ENCODE measurements around the gene IQUB.

Gene IQUB

DNA sequence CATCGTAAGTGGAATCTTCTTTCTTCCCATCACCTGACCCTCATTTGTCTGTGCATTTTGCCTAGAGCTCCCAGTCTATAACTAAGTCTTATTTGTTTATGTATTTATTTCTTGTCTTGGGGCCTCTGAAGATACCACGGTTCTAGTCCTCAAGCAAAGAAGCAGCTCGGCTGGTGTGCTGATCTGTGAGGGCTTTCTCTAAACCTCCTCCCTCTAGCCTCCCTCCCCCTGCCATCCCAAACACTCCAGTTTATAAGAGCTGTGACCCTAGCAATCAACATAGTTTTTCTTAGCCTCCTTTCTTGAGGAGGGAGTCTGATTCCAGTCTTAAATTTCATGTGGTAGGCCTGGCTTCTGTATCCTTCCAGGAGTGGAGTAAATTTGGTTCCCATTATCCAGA is 38.9 kb upstream of the IQUB start:
- ChIA-PET CTCF (no interaction called here), POLR2A (ENCODE audit: low non-redundant PET) (no interaction called here)
- TF ChIP-seq, protein P1, sequence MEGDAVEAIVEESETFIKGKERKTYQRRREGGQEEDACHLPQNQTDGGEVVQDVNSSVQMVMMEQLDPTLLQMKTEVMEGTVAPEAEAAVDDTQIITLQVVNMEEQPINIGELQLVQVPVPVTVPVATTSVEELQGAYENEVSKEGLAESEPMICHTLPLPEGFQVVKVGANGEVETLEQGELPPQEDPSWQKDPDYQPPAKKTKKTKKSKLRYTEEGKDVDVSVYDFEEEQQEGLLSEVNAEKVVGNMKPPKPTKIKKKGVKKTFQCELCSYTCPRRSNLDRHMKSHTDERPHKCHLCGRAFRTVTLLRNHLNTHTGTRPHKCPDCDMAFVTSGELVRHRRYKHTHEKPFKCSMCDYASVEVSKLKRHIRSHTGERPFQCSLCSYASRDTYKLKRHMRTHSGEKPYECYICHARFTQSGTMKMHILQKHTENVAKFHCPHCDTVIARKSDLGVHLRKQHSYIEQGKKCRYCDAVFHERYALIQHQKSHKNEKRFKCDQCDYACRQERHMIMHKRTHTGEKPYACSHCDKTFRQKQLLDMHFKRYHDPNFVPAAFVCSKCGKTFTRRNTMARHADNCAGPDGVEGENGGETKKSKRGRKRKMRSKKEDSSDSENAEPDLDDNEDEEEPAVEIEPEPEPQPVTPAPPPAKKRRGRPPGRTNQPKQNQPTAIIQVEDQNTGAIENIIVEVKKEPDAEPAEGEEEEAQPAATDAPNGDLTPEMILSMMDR (conservative IDR thresholded peaks at IDR 0.05; ENCODE audit: low read depth) = no peak
- no peak for DNase-seq (ENCODE audit: low spot score)
- no peak overlapping the region for H3K27ac ChIP-seq

DNA sequence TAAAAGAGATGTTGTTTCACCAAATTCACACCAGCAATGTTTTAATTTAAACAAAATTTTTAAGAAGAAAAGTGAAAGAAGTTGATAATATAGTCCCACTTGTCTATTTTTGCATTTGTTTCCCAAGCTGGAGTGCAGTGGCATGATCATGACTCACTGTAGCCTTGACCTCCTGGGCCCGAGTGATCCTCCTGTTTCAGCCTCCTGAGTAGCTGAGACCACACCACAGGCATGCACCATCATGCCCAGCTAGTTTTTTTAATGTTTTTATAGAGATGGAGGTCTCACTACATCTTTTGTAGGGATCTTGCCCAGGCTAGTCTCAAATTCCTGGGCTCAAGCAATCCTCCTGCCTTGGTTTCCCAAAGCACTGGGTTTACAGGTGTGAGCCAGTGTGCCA is 37.3 kb upstream of the IQUB start:
- no peak overlapping the region for H3K27ac ChIP-seq
- ChIA-PET CTCF (no interaction called here), POLR2A (ENCODE audit: low non-redundant PET) (interaction anchor here (0.6 kb wide), 1 partner anchor 41 kb away, joined by 3 read pairs; no protein-coding TSS in a partner anchor)
- DNase-seq (ENCODE audit: low spot score) = no peak
- TF ChIP-seq, protein P1 (conservative IDR thresholded peaks at IDR 0.05; ENCODE audit: low read depth) = no peak

DNA sequence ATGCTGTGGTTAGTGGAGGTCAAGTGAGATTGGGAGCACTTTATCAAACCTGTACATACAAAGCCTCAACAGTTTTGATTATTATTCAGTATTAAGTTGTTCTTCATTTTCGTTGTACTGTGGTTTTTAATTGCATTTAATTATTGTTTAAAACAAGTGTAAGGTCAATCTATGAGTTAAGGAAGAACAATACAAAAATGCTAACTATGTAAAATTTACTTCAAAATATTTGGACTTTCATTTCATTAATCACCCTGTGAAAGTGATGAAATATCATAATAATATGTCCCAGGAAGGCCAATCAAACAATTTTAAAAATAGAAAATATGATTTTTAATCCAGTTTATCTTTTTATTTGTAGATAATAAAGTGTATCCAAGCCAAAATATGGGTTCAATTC is 36.8 kb upstream of the IQUB start:
- no peak for DNase-seq (ENCODE audit: low spot score)
- ChIA-PET CTCF (no interaction called here), POLR2A (ENCODE audit: low non-redundant PET) (no interaction called here)
- no peak overlapping the region for H3K27ac ChIP-seq
- TF ChIP-seq, protein P1 (conservative IDR thresholded peaks at IDR 0.05; ENCODE audit: low read depth) = no peak

DNA sequence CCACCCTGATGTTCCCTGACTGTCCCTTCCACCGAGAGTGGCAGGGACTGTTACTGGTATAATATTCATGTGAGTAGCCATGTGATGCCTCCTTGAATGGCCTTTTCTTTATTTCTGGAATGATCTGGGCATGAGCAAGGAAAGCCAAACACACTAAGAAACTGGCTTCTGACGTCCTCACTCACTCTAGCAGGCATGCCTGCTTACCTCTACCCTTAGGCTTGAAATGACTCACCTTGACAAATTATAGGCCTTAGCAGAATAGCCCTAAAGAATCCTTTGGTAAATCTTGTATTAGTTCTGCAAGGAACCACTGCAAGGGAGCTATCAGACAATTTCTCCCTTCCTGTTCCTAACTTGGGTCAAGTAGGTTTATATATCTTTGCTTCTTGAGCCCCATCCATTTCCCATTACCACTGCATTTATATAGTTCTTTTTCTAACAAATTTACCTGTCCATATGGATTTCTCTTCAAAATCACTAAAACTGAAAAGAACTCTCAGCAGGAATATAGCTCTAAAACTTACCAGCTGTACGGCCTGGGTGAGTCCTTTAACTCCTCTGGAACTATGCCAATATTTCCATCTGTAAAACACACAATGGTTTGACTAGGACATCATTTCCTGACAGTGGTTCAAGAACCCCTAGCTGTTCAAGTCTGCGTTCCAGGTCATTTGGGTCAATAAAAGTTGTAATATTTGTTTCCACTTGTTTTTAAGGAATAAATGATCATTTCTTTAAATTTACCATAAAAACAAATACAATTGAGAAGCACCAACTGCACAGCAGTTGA is 36.2 kb upstream of the IQUB start:
- peak; percentile 45 for DNase-seq (ENCODE audit: low spot score)

DNA sequence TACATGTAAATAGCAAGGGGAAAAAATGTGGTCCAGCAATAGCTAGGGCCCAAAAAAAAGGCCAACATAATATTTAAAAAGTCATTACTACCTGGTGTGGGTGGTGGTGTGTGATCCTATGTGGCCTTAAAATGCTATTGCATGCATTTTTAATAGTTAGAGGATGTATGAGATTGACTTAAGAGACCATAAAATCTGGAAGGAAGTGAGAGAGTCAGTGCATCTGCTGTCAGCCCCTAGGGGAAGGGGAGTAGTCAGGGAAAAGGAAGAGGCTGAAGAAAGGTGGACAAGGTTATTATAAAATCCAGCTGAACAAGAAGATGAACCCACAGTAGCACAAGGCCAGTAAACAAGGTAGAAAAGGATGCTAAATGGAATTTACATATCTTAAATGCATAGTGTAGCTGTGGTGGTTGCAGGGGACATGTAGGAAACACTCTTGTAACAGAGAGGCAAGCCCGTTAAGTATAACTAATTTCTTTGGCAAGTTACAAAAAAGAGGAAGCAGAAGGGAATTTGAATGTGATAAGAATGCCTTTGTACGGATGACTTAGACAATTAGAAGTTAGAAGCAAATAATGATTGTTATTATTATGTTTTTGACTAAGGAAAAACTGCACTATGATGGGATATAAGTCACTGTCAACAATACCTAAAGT is 35.1 kb upstream of the IQUB start:
- POLR2A ChIA-PET (ENCODE audit: low non-redundant PET) = no interaction called here
- CTCF ChIA-PET = interaction anchor here (0.6 kb wide), 1 partner anchor 228 kb away, joined by 4 read pairs; no protein-coding TSS in a partner anchor
- no peak for DNase-seq (ENCODE audit: low spot score)
- TF ChIP-seq, protein P1 (conservative IDR thresholded peaks at IDR 0.05; ENCODE audit: low read depth) = no peak
- no peak overlapping the region for H3K27ac ChIP-seq

More for the DNA sequence above, 36.2 kb upstream of the IQUB start:
- ChIA-PET CTCF (no interaction called here), POLR2A (ENCODE audit: low non-redundant PET) (no interaction called here)
- no peak overlapping the region for H3K27ac ChIP-seq
- TF ChIP-seq, protein P1 (conservative IDR thresholded peaks at IDR 0.05; ENCODE audit: low read depth) = no peak

DNA sequence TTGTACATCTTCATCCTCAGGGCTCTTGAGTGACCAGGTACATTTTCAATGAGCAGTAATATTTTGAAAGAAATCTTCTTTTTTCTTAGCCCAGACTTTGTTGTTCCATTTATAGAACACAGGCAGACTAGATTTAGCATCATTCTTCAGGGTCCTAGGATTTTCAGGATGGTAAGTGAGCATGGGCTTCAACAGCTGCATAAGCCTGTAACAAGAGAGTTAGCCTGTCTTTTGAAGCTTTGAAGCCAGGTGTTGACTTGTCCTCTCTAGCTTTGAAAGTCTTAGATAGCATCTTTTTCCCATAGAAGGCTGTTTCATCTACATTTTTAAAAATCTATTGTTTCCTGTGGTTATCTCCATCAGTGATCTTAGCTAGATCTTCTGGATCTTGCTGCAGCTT is 27.7 kb upstream of the IQUB start:
- ChIA-PET CTCF (interaction anchor here (0.7 kb wide), 1 partner anchor 19 kb away, joined by 3 read pairs; no protein-coding TSS in a partner anchor), POLR2A (ENCODE audit: low non-redundant PET) (no interaction called here)
- no peak overlapping the region for H3K27ac ChIP-seq
- DNase-seq (ENCODE audit: low spot score) = no peak
- TF ChIP-seq, protein P1 (conservative IDR thresholded peaks at IDR 0.05; ENCODE audit: low read depth) = no peak

All from RWPE1 (cell line).